Activated CD4-positive, alpha-beta T cell treated with anti-CD3 and anti-CD28 coated beads for 1 hour (primary cell): ENCODE data around the gene WDR45B.

Source experiments
- DNase-seq: peaks from one replicate; pipeline ENCODE4 v3.0.0-alpha.2; 2020

Gene WDR45B

DNA sequence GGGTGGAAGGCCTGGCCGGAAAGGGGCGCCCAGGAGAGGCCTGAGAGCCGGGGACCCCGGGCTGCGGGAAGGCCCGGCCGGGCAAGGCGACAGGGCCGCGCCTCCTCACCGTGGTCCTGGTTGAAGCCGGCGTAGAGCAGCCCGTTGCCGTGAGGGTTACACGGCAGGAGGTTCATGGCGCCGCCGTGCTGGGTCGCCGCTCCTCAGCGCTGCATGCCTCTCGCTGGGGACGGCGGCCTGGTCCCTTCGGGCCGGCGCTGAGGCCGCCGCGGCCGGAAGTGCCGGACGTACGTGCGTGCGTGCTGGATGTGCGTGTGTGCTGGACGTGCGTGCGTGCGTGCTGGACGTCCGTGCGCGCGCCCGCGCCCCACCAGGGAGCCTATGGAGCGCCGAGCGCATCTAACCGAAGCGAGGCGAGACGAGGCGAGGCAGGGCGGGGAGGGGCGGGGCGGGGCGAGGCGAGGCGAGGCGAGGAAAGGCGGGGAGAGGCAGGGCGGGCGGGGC lies at the start of gene WDR45B:
WDR45B (minus strand) TSS at position 280 of the 504 bp plus-strand sequence; CDS start at position 176, 104 bp downstream.
- DNase-seq = peak; percentile 78

DNA sequence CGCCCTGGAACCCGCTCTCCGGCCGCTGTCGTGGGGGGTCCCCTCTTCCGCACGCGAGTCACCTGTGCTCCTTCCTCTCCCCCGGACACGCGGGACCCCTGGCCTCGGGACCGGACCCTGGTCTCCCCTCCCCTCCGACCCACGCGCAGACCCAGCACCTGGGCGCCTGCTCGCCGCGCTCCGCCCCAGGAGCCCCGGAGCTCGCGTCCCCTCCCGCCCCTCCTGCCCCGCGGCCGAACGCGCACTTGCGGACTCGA lies 49.5 kb upstream of the WDR45B start:
- no peak for DNase-seq

GRCh38 chr17:82696916-82697807 lies 48.9 kb upstream of the WDR45B start:
- no peak for DNase-seq

GRCh38 chr17:82696259-82696658 lies 48.0 kb upstream of the WDR45B start:
- DNase-seq = no peak

DNA sequence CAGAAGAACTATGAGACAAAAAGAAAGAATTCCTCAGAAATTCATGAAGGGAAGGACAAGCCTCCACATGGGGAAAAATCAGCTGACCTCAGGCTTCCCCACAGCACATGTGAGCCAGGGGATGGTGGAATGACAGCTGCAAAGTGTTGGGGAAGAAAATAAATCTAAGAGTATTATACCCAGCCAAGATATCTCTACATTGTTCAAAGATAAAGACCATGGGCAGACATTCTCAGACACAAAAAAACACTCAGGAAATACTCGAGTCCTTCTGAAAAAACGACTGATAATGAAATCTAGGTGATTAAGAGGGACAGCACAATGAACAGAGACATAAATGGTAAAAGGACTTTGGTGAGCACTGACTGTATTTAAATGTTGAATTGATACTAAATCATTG lies 46.4 kb upstream of the WDR45B start:
- DNase-seq = no peak

DNA sequence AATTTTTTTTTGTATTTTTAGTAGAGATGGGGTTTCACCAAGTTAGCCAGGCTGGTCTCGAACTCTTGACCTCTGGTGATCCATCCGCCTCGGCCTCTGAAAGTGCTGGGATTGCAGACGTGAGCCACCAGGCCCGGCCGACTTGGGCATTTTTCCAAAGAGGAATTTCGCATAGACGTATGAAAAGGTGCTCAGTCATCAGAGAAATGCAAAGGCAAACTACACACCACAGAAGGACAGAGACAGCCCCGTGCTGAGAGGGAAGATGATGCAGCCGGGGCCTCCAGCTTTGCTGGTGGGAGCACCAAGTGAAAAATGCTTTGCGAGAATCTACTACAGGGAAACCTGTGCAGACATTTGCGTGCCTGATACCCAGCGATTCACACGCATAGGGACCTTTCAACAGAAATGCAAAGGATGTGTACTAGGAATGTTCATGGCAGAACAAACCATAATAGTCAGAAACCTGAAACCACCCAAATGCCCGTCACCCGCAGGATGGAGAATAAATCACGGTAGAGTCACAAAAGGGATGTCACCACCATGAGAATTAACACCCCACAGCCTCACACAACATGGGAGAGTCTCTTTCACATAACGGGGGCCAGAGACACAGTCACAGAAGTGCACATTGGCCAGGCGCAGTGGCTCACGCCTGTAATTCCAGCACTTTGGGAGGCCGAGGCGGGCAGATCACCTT lies 45.1 kb upstream of the WDR45B start:
- no peak for DNase-seq

DNA sequence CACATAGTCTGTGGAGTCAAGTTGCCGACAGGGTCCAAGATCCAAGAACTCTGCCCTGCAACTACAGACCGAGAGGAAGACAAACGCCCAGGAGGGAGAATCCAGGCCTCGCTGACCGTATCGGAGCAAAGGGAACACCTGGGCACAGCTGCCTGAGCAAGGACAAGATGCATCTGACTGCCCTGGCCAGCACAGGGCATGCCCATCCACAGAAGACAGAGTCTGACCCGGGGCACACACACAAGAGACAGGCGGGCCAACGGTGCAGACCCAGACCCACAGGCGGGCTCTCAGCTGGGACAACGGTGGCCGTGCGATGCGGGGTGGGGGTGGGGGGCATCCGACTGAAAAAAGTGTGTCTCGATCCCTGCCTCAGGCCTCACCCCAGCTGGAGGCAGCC lies 44.0 kb upstream of the WDR45B start:
- no peak for DNase-seq

DNA sequence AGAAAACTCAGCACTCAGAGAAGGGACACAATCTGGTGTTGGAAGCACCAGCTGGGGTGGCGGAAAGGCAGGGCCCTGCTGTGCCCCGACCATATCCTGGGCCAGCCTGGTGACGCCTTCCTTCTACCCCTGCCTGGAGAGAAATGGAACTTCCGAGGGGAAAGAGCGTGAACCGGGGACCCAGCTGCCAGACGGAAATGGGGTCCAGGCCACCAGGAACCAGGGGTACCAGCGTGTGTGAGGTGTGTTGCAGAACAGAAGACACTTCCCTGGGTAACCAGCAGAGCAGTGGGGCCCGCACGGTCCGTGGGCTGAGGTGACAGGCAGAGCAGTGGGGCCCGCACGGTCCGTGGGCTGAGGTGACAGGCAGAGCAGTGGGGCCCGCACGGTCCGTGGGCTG lies 43.5 kb upstream of the WDR45B start:
- DNase-seq = no peak

- DNase-seq = no peak
These were observed 42.7 kb upstream of the WDR45B start for GRCh38 chr17:82690786-82691489.

- no peak for DNase-seq
These were observed 40.8 kb upstream of the WDR45B start for GRCh38 chr17:82689077-82689476.

GRCh38 chr17:82687871-82688270 lies 39.6 kb upstream of the WDR45B start:
- no peak for DNase-seq

- DNase-seq = no peak
These were observed 39.2 kb upstream of the WDR45B start for GRCh38 chr17:82687375-82687861.

- no peak for DNase-seq
These were observed 38.4 kb upstream of the WDR45B start for GRCh38 chr17:82686366-82687324.

DNA sequence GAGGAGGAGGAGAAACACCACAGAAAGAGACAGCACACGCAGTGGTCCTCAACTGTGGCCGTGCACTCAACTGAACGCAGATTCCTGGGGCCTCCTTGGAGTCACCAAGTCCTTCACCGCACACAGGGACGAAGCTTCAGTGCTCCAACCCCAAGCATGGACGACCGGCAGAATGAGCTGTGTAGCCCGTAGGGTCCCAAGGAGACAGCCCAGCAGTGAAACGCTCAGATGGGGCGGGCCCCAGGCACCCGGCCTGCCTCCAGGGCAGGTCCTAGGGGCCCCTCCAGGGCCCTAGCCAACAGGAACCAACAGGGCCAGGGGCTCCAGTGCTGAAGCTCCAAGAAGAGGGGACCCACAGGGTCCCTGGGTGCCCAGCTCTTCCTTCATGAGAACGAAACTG lies 37.0 kb upstream of the WDR45B start:
- DNase-seq = no peak

DNA sequence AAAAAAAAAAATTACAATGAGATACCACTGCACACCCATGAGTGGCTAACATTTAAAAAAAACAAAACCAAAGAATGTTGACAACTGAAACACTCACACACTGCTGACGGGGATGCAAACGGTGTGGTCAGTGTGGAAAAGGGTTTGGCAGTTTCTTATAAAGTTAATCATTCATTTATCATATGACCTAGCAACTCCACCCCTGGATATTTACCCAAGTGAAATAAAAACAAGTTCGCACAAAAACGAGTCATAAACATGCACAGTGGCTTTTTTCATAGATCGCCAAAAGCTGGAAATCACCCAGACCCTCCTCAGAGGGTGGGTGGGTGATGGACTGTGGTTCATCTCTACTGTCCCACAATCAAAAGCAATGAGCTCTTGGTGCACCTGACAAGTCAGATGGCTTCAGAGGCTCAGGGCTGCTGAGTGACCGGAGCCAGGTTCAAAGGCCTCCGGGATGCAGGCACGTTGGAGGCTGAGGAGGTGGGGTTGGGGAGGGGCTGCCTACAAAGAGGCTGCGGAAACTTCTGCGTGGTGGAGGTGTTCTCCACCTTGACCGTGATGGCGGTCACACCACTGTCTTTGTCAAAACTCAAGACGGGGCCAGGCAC lies 36.1 kb upstream of the WDR45B start:
- no peak for DNase-seq

DNA sequence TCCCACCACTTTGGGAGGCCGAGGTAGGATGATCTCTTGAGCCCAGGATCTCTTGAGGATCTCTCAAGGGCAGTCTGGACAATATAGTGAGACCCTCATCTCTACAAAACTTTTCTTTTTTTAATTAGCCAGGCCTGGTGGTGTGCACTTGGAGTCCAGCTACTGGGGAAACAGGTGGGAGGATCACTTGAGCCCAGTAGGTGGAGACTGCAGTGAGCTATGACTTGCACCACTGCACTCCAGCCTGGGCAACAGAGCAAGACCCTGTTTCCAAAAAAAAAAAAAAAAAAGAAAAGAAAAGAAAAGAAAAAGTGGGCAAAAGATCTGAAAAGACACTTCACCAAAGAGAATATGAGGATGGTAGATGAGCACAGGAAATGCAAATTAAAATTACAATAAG lies 35.3 kb upstream of the WDR45B start:
- no peak for DNase-seq

- no peak for DNase-seq
These were observed 33.3 kb upstream of the WDR45B start for GRCh38 chr17:82681547-82681946.

GRCh38 chr17:82679586-82680465 lies 31.6 kb upstream of the WDR45B start:
- DNase-seq = no peak

DNA sequence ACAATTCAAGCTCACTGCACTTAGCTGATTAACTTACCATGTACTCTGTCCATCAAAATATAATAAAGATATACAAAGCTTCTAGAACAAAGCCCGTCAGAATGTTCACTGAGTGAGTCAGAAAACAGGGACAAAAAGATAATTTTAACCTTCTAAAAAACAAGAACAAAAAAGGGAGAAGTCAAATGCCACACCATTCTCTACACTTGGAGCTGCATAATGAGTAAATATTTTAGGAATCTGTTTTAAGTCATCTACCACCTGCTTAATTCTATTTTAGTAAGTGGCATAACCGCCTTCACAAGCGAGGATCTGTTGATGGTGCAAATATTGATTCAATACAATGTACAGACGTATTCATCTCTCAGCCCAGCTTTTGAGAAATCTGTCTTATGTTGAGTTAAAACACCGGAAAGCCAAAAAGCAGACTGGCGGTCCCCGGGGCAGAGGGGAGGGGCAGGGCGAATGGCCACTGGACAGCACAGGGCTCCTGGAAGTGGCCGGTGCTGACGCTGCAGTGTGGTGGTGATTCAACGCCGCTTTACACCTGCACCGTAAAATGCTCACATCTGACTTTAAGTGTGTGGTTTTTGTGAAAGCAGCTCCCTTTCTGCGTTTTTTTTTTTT lies 30.1 kb upstream of the WDR45B start:
- DNase-seq = no peak

DNA sequence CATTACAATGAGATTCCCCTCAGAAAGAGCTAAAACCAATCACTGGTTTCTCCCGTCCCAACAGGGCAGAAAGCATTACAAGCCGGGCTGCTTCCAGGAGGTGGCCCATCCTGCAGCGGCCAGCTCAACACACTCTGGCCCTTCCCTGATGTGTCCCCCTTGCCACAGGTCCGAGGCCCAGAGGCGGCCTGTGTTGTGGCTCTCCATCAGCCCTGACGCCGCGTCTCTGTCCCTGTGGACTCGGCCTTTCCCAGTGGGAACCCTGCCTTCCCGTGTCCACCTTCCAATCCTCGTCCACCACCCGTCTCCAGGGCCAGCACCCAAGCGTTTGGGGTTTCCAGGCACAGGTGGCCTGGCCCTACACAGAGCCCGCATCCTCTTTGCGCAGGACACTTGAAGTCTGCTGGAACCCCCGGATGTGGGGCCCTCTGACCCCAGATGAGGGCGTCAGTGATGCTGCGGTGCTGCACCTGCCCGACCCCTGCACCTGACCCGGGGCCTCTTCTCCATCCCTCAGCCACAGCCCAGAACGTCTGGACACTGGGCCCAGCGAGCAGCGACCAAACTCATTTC lies 29.2 kb upstream of the WDR45B start:
- DNase-seq = no peak
